Activated T-helper 9 cell treated with anti-CD3 and anti-CD28 coated beads, Interleukin-2, amount 50 U/mL, for 16 hours (primary cell): ENCODE results near the gene CHCHD5.

ENCODE experiments used
- DNase-seq: peaks from one replicate; pipeline ENCODE4 v3.0.0-alpha.2; 2020; ENCODE audit warnings: low read depth

CHCHD5 gene

GRCh38 chr2:112625474-112626114, 41.2 kb downstream of the CHCHD5 start:
- no peak for DNase-seq

- DNase-seq, result peak; percentile 43
Observed at GRCh38 chr2:112626604-112627059, 42.2 kb downstream of the CHCHD5 start.

GRCh38 chr2:112627060-112628040, 42.9 kb downstream of the CHCHD5 start:
- DNase-seq, result no peak

- DNase-seq, result no peak
Observed at GRCh38 chr2:112629224-112629623, 44.8 kb downstream of the CHCHD5 start.

GRCh38 chr2:112629823-112630222, 45.4 kb downstream of the CHCHD5 start:
- DNase-seq, result no peak

GRCh38 chr2:112630268-112630667, 45.9 kb downstream of the CHCHD5 start:
- no peak for DNase-seq

GRCh38 chr2:112633708-112634107, 49.3 kb downstream of the CHCHD5 start:
- DNase-seq, result no peak

- no peak for DNase-seq
Observed at GRCh38 chr2:112634153-112634873, 49.9 kb downstream of the CHCHD5 start.

GRCh38 chr2:112634874-112635157, 50.4 kb downstream of the CHCHD5 start:
- DNase-seq, result no peak

GRCh38 chr2:112636605-112637288, 52.3 kb downstream of the CHCHD5 start:
- no peak for DNase-seq

- DNase-seq, result no peak
Observed at GRCh38 chr2:112637289-112637660, 52.9 kb downstream of the CHCHD5 start.
